Activated CD4-positive, alpha-beta T cell treated with anti-CD3 and anti-CD28 coated beads, Interleukin-2, amount 10 ng/mL, durations not matched to agents 24 days and 14 days (primary cell): ENCODE results near the gene GRHL3. TPM values are rescaled to one million over a fixed set of nuclear protein-coding genes. Genes with fewer than 3 reads are reported as not detected.

Experiments used
- DNase-seq: peaks from one replicate; pipeline ENCODE4 v3.0.0; 2022
- H3K27ac Mint-ChIP-seq: one replicate; pipeline ENCODE4 v1.8.0; 2022; ENCODE audit warnings: mild to moderate bottlenecking, mixed read lengths
- H3K27me3 Mint-ChIP-seq: one replicate; pipeline ENCODE4 v1.8.0; 2022; ENCODE audit warnings: mixed read lengths
- H3K36me3 Mint-ChIP-seq: one replicate; pipeline ENCODE4 v1.8.0; 2022; ENCODE audit warnings: low read depth, mild to moderate bottlenecking, mixed read lengths
- H3K4me1 Mint-ChIP-seq: one replicate; pipeline ENCODE4 v1.8.0; 2021; ENCODE audit warnings: mixed read lengths
- H3K4me3 Mint-ChIP-seq: one replicate; pipeline ENCODE4 v1.8.0; 2022; ENCODE audit warnings: mild to moderate bottlenecking, moderate library complexity, mixed read lengths
- H3K9me3 Mint-ChIP-seq: one replicate; pipeline ENCODE4 v1.8.0; 2021; ENCODE audit warnings: mixed read lengths
- intact Hi-C: fragments of 100-400 bp; cut with micrococcal nuclease; formaldehyde crosslinking; loops from one replicate; pipeline ENCODE4 v1.15.1; 2023
- total RNA-seq: library from RNA; stranded (reverse); gene quantifications from 2 replicates; pipeline ENCODE4 v1.2.3, GENCODE V29; 2022

GRHL3 gene
- total RNA-seq, 1 donor from 2014 or later, result not detected

GRCh38 chr1:24298606-24299005, 20.6 kb upstream of the GRHL3 start:
- no peak for DNase-seq
- Mint-ChIP-seq H3K4me1 (no peaks in the 10 kb centered on the region), H3K9me3 (no peaks in the 10 kb centered on the region), H3K36me3 (no peaks in the 10 kb centered on the region), H3K27me3 (peaks cover 42% of the 10 kb centered on the region), H3K27ac (no peak overlapping the region), H3K4me3 (no peak overlapping the region)
- intact Hi-C loops, result no loop called here

- DNase-seq, result no peak
- no peak overlapping the region for H3K27ac Mint-ChIP-seq
- H3K9me3 Mint-ChIP-seq, result no peaks in the 10 kb centered on the region
- H3K27me3 Mint-ChIP-seq, result peaks cover 48% of the 10 kb centered on the region
- no peaks in the 10 kb centered on the region for H3K36me3 Mint-ChIP-seq
- intact Hi-C loops, result no loop called here
- no peak overlapping the region for H3K4me3 Mint-ChIP-seq
- H3K4me1 Mint-ChIP-seq, result no peaks in the 10 kb centered on the region
Observed at GRCh38 chr1:24299901-24300300, 19.3 kb upstream of the GRHL3 start.

GRCh38 chr1:24300971-24301784, 18.0 kb upstream of the GRHL3 start:
- Mint-ChIP-seq H3K4me1 (no peaks in the 10 kb centered on the region), H3K4me3 (no peak overlapping the region), H3K27me3 (peaks cover 53% of the 10 kb centered on the region), H3K9me3 (no peaks in the 10 kb centered on the region), H3K27ac (no peak overlapping the region), H3K36me3 (no peaks in the 10 kb centered on the region)
- no peak for DNase-seq
- intact Hi-C loops, result no loop called here

GRCh38 chr1:24301785-24302175, 17.4 kb upstream of the GRHL3 start:
- H3K36me3 Mint-ChIP-seq, result no peaks in the 10 kb centered on the region
- H3K4me3 Mint-ChIP-seq, result no peak overlapping the region
- H3K27me3 Mint-ChIP-seq, result peaks cover 56% of the 10 kb centered on the region

GRCh38 chr1:24302209-24302611, 16.9 kb upstream of the GRHL3 start:
- H3K36me3 Mint-ChIP-seq, result no peaks in the 10 kb centered on the region
- H3K4me1 Mint-ChIP-seq, result no peaks in the 10 kb centered on the region
- H3K27me3 Mint-ChIP-seq, result peaks cover 60% of the 10 kb centered on the region
- no peak overlapping the region for H3K27ac Mint-ChIP-seq
- intact Hi-C loops, result no loop called here
- no peaks in the 10 kb centered on the region for H3K9me3 Mint-ChIP-seq
- DNase-seq, result no peak
- H3K4me3 Mint-ChIP-seq, result no peak overlapping the region

More at GRCh38 chr1:24301785-24302175, 17.4 kb upstream of the GRHL3 start:
- Mint-ChIP-seq H3K9me3 (no peaks in the 10 kb centered on the region), H3K27ac (no peak overlapping the region), H3K4me1 (no peaks in the 10 kb centered on the region)
- intact Hi-C loops, result no loop called here
- no peak for DNase-seq

GRCh38 chr1:24303600-24303999, 15.6 kb upstream of the GRHL3 start:
- H3K36me3 Mint-ChIP-seq, result no peaks in the 10 kb centered on the region
- H3K27ac Mint-ChIP-seq, result no peak overlapping the region
- H3K4me3 Mint-ChIP-seq, result no peak overlapping the region
- H3K9me3 Mint-ChIP-seq, result no peaks in the 10 kb centered on the region
- no peaks in the 10 kb centered on the region for H3K4me1 Mint-ChIP-seq
- intact Hi-C loops, result no loop called here
- peaks cover 58% of the 10 kb centered on the region for H3K27me3 Mint-ChIP-seq
- DNase-seq, result no peak

- no peak overlapping the region for H3K27ac Mint-ChIP-seq
- H3K27me3 Mint-ChIP-seq, result peaks cover 59% of the 10 kb centered on the region
- H3K36me3 Mint-ChIP-seq, result no peaks in the 10 kb centered on the region
- no peaks in the 10 kb centered on the region for H3K9me3 Mint-ChIP-seq
- DNase-seq, result no peak
- no peak overlapping the region for H3K4me3 Mint-ChIP-seq
- no peaks in the 10 kb centered on the region for H3K4me1 Mint-ChIP-seq
- intact Hi-C loops, result no loop called here
Observed at GRCh38 chr1:24304763-24305162, 14.4 kb upstream of the GRHL3 start.

GRCh38 chr1:24308365-24309015, 10.7 kb upstream of the GRHL3 start:
- H3K36me3 Mint-ChIP-seq, result no peaks in the 10 kb centered on the region
- H3K27me3 Mint-ChIP-seq, result peaks cover 57% of the 10 kb centered on the region
- no peak overlapping the region for H3K27ac Mint-ChIP-seq
- no peaks in the 10 kb centered on the region for H3K9me3 Mint-ChIP-seq
- no peak overlapping the region for H3K4me3 Mint-ChIP-seq
- no peaks in the 10 kb centered on the region for H3K4me1 Mint-ChIP-seq
- DNase-seq, result no peak
- intact Hi-C loops, result no loop called here

GRCh38 chr1:24309762-24310485, 9.2 kb upstream of the GRHL3 start:
- Mint-ChIP-seq H3K4me1 (no peaks in the 10 kb centered on the region), H3K27me3 (peaks cover 55% of the 10 kb centered on the region), H3K27ac (no peak overlapping the region), H3K9me3 (no peaks in the 10 kb centered on the region), H3K4me3 (no peak overlapping the region), H3K36me3 (no peaks in the 10 kb centered on the region)
- intact Hi-C loops, result no loop called here
- DNase-seq, result no peak

GRCh38 chr1:24311234-24311633, 7.9 kb upstream of the GRHL3 start:
- intact Hi-C loops, result no loop called here
- H3K27ac Mint-ChIP-seq, result no peak overlapping the region
- no peaks in the 10 kb centered on the region for H3K36me3 Mint-ChIP-seq
- H3K4me3 Mint-ChIP-seq, result no peak overlapping the region
- no peaks in the 10 kb centered on the region for H3K4me1 Mint-ChIP-seq
- no peaks in the 10 kb centered on the region for H3K9me3 Mint-ChIP-seq
- DNase-seq, result no peak
- H3K27me3 Mint-ChIP-seq, result peaks cover 57% of the 10 kb centered on the region

GRCh38 chr1:24311741-24312140, 7.4 kb upstream of the GRHL3 start:
- peaks cover 56% of the 10 kb centered on the region for H3K27me3 Mint-ChIP-seq
- intact Hi-C loops, result no loop called here
- H3K9me3 Mint-ChIP-seq, result no peaks in the 10 kb centered on the region

GRCh38 chr1:24315391-24315790, 3.8 kb upstream of the GRHL3 start:
- no peak overlapping the region for H3K27ac Mint-ChIP-seq
- no peak overlapping the region for H3K4me3 Mint-ChIP-seq
- peaks cover 14% of the 10 kb centered on the region for H3K4me1 Mint-ChIP-seq
- H3K36me3 Mint-ChIP-seq, result no peaks in the 10 kb centered on the region
- H3K9me3 Mint-ChIP-seq, result no peaks in the 10 kb centered on the region
- DNase-seq, result no peak
- peaks cover 65% of the 10 kb centered on the region for H3K27me3 Mint-ChIP-seq
- intact Hi-C loops, result loop anchor here (5.0 kb wide), 1 partner anchor 38 kb away; no protein-coding TSS in a partner anchor

More at GRCh38 chr1:24311741-24312140, 7.4 kb upstream of the GRHL3 start:
- Mint-ChIP-seq H3K27ac (no peak overlapping the region), H3K4me3 (no peak overlapping the region), H3K4me1 (no peaks in the 10 kb centered on the region), H3K36me3 (no peaks in the 10 kb centered on the region)
- no peak for DNase-seq

GRCh38 chr1:24316645-24317044, 2.5 kb upstream of the GRHL3 start:
- DNase-seq, result no peak
- H3K27me3 Mint-ChIP-seq, result peaks cover 74% of the 10 kb centered on the region
- no peaks in the 10 kb centered on the region for H3K9me3 Mint-ChIP-seq
- peaks cover 24% of the 10 kb centered on the region for H3K4me1 Mint-ChIP-seq
- no peak overlapping the region for H3K27ac Mint-ChIP-seq
- H3K36me3 Mint-ChIP-seq, result no peaks in the 10 kb centered on the region
- no peak overlapping the region for H3K4me3 Mint-ChIP-seq
- intact Hi-C loops, result loop anchor here (5.0 kb wide), 1 partner anchor 39 kb away; no protein-coding TSS in a partner anchor

- Mint-ChIP-seq H3K27me3 (peaks cover 73% of the 10 kb centered on the region), H3K9me3 (no peaks in the 10 kb centered on the region), H3K27ac (peak overlapping the region; percentile 11), H3K4me3 (no peak overlapping the region), H3K4me1 (peaks cover 24% of the 10 kb centered on the region), H3K36me3 (no peaks in the 10 kb centered on the region)
- intact Hi-C loops, result loop anchor here (5.0 kb wide), 1 partner anchor 40 kb away; no protein-coding TSS in a partner anchor
- no peak for DNase-seq
Observed at GRCh38 chr1:24317081-24317480, 2.1 kb upstream of the GRHL3 start.
